GM12872 (cell line): ENCODE measurements around the gene LTBP2.

Experiments
- TF ChIP-seq, protein P1 (sequence below): IDR thresholded peaks from 3 replicates; pipeline ENCODE4 v1.5.1; 2011; ENCODE audit warnings: low read depth, mild to moderate bottlenecking, low read length, moderate library complexity; ENCODE audit not compliant: insufficient read depth

LTBP2 gene

DNA sequence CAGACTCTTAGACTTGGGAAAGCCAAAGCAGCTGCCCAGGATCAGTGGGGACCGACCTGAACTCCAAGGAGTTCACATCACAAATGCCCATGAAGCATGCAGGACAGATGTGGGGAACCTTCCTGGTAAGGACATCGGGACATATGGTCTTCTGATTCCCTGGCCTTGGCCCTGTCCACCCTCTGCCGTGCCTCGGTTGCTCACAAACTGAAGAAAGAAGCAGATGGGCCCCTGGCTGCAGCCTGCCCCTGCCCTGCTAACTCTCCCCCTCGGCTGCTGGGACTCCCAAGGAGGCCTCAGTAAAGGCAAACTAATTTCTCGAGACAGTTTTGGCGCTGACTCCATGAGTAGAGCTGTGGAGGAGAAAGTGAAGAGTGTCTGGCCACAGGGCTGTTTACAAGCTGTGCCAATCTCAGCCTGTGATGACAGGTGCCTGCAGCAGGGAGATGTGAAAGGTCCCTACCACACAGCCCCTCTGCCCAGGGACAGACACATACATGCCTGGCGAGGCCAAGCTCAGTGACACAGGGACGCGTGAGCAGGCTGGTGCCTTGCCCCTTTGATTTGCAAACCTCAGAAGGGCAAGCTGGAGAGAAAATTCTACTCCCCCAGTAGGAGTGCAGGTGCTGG lies 69.9 kb downstream of the LTBP2 start:
- TF ChIP-seq, protein P1, sequence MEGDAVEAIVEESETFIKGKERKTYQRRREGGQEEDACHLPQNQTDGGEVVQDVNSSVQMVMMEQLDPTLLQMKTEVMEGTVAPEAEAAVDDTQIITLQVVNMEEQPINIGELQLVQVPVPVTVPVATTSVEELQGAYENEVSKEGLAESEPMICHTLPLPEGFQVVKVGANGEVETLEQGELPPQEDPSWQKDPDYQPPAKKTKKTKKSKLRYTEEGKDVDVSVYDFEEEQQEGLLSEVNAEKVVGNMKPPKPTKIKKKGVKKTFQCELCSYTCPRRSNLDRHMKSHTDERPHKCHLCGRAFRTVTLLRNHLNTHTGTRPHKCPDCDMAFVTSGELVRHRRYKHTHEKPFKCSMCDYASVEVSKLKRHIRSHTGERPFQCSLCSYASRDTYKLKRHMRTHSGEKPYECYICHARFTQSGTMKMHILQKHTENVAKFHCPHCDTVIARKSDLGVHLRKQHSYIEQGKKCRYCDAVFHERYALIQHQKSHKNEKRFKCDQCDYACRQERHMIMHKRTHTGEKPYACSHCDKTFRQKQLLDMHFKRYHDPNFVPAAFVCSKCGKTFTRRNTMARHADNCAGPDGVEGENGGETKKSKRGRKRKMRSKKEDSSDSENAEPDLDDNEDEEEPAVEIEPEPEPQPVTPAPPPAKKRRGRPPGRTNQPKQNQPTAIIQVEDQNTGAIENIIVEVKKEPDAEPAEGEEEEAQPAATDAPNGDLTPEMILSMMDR = no peak

GRCh38 chr14:74541225-74541624 lies 70.8 kb downstream of the LTBP2 start:
- TF ChIP-seq, protein P1 = no peak

DNA sequence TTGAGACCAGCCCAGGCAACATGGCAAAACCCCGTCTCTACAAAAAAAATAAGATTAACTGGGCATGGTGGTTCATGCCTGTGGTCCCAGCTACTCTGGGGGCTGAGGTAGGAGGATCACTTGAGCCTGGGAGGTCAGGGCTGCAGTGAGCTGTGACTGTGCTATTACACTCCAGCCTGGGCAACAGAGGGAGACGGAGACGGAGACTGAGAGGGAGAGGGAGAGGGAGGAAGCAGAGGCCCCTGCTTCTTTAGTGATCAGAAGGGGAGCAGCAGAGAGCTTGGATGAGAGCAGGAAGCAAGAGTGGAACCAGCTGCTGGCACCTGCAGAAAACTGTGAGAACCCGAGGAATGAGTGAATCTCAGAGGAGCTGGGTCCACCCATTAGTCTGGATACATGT lies 72.5 kb downstream of the LTBP2 start:
- TF ChIP-seq, protein P1 = no peak

DNA sequence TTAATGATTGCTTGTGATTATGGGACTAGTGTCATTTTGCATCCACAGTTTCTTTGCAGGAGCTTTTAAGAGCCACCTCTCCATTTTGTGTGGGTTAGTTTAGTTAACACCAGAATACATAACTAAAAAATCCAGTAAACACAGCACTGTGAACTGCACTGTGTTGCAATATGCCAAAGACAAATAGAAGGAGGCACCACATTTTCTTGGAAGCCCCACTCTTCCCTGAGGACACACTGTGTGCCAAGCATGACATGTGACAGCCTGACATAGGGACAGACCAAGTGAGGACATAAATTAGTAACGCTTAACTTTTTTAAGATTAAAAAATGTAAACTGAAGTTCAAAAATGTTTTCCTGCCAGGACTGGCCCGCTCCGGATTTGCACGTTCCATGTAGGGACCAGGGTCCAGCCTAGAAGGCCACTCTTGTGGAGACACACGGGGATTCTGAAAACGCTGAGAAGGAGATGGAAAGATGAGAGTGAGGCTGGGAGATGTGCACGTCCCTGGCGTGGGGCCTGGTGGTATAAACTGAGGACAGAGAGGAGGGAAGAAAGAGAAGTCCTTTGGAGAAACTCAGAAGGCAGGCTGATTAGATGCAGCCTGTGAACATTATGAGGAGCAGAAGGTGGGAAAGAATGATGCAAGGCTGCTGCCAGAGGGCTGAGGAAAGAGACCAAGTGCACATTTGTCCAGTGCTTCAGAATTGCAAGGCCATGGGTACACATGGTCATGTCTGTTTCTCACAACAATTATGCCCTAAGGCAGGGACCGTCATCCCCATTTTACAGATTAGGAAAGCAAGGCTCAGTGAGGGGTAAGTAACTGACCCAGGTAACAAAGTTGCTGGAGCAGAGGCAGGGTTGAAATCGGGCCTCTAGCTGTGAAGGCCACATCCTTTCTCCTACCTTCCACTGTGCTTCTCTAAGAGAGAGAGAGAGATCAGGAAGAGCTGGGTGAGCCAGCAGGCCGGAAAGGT lies 73.3 kb downstream of the LTBP2 start:
- TF ChIP-seq, protein P1 = no peak

- TF ChIP-seq, protein P1 = no peak
Measured at GRCh38 chr14:74535756-74536325, 76.2 kb downstream of the LTBP2 start.

DNA sequence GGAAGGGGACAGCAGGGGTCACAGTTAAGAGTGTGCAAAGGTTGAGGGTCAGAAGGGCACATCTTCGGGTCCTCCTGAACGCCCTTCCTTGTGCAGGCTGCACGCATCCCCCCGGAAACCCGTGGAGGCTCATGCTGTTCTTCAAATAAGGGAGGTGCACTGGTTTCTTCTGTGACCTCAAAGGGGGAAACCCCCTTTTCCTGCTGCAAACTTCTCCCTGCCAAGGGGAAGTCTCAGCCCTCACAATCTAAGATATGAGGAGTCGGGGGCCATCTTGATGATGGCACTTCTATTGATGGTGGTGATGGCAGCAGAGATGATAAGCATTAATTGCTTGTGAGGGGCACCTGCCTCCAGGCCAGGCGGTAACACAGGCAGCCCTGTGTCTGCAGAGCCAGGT lies 78.5 kb downstream of the LTBP2 start:
- TF ChIP-seq, protein P1 = no peak

DNA sequence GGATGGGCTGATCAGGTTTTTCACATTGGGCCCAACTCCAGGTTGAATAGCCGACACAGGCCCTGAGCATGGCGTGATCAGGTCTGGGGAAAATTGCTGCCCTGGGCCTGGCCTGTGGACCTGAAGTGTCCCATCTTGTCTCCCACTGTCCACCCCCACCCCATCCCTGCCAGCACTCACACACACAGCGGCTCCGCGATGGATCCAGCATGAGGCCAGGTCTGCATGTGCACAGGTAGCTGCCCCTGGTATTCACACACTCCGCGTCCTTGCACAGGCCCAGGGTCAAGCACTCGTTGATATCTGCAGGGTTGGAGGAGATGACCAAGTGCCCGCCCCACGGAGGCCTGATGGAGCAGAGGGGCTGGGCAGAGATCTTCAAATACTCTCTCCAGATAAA lies 79.8 kb downstream of the LTBP2 start:
- TF ChIP-seq, protein P1 = no peak
